Fibroblast of skin of right quadriceps (primary cell): ENCODE data around the gene GPI.
"Not testable (repeated sequence)": the region's sequence is repeated elsewhere in the genome, so short reads cannot be mapped to it uniquely, and the experiment has no call there.

ENCODE experiments used
- DNase-seq: peaks from one replicate; pipeline ENCODE4 v3.0.0-alpha.2; 2013

The GPI gene

GRCh38 chr19:34364830-34365462, at the start of gene GPI:
Gene GPI, plus strand, starts transcription at chr19:34365196. Its CDS starts 71 bp downstream, at chr19:34365267.
- DNase-seq, result peak; percentile 26

- DNase-seq, result no peak
Observed at GRCh38 chr19:34316247-34316646, 48.7 kb upstream of the GPI start.

- DNase-seq, result no peak
Observed at GRCh38 chr19:34316741-34317301, 48.2 kb upstream of the GPI start.

DNA sequence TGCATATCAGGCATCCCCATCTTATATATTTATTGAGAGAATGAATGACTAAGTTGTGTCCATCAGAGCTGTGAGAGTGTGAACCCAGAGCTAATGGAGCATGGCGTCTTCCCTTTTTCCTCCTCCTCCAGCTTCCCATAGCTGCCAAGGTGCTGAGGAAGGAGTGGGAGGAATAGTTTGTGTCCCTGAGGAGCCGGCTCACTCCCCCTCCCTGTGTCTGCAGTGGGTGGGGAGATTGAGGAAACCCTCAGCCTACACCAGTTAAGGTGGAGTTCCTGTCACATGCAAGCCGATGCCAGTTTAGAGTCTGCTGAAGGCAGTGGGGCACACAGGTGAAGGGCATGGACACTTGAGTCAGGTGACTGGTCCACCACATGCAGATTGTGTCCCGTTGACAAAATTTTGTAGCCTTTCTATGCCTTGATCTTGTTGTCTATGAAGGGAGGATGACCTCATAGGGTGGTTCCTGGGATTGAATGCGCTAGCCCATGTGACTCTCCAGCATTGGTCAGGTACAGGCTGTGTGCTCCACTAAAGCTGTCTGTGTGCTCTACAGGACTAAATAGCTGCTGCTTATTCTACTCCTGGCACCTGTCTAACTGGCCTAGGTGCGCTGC, 47.6 kb upstream of the GPI start:
- DNase-seq, result no peak

GRCh38 chr19:34319230-34319585, 45.8 kb upstream of the GPI start:
- DNase-seq, result no peak

- DNase-seq, result no peak
Observed at GRCh38 chr19:34319785-34320184, 45.2 kb upstream of the GPI start.

GRCh38 chr19:34320277-34320676, 44.7 kb upstream of the GPI start:
- no peak for DNase-seq

- DNase-seq, result no peak
Observed at GRCh38 chr19:34321735-34322134, 43.3 kb upstream of the GPI start.

- DNase-seq, result no peak
Observed at GRCh38 chr19:34323433-34324204, 41.4 kb upstream of the GPI start.

GRCh38 chr19:34324320-34324719, 40.7 kb upstream of the GPI start:
- DNase-seq, result no peak

- DNase-seq, result no peak
Observed at GRCh38 chr19:34325181-34325580, 39.8 kb upstream of the GPI start.

GRCh38 chr19:34325981-34326787, 38.8 kb upstream of the GPI start:
- no peak for DNase-seq

GRCh38 chr19:34327851-34328250, 37.1 kb upstream of the GPI start:
- no peak for DNase-seq

DNA sequence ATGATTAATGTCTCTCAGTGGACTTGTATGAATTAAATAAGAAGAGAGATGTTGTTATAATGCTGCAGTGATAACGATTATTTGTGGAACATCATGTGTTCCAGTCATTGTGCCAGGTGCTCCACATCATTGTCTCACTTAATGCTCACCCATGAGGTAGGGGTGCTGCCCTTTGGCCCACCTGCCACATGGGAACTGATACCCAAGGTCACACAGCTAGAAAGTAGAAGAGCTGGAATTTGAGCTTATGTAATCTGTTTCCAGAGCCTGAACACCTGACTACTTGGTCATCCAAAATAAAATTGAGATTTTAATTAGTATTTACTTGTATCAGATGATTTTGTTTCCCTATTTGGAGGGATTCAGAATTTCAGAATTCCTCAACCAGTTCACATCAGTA, 36.0 kb upstream of the GPI start:
- no peak for DNase-seq

GRCh38 chr19:34330116-34330515, 34.9 kb upstream of the GPI start:
- no peak for DNase-seq

DNA sequence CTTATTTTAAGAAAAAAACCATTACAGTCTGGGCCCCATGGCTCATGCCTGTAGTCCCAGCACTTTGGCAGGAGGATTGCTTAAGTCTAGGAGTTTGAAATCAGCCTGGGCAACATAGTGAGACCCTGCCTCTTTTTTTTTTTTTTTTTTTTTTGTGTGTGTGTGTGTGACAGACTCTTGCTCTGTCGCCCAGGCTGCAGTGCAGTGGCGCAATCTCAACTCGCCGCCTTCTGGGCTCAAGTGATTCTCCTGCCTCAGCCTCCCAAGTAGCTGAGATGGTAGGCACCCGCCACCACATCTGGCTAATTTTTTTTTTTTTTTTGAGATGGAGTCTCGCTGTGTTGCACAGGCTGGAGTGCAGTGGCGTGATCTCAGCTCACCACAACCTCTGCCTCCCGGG, 34.4 kb upstream of the GPI start:
- DNase-seq, result not testable (repeated sequence)

DNA sequence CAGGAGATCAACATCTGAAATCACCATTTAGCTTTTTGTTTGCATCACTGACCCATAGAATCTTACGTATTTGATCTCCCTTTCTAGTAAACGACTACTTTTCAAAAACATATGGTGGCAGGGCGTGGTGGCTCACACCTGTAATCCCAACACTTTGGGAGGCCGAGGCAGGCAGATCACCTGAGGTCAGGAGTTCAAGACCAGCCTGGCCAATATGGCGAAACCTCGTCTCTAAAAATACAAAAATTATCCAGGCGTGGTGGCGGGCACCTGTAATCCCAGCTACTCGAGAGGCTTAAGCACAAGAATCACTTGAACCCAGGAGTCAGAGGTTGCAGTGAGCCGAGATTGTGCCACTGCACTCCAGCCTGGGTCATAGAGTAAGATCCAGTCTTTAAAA, 33.4 kb upstream of the GPI start:
- not testable (repeated sequence) for DNase-seq

DNA sequence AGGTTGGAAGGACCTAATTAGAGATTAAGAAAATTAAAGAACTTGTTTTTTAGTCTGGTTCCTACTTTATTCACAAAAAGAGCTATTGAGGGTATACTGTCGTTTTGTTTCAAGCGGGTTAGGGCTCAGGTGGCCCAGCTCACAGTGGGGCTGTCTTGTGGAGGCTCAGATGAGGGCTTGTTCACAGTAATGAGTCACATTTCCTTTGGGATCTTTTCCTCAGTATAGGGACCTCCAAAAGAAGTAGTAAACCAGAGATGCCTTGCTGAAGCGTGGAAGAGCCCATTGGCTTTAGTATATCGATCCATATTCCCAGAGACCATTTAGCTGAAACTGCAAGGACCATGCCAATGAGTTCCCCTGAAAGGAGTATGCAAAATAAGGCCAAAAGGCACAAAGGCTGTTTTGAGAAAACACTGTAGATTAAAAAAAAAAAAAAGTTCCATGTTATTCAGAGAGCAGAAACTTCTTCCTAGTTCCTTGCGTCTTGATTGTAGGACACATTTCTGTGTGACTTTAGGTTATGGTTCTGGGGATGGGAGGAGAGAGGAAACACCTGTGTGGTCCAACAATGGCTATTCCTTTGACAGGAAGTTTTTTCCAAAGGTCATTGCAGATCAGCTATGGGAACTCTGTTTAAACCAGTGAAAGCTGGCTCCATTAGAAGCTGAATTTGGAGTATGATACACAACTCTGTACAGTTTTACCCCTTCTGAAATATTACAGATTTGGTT, 32.8 kb upstream of the GPI start:
- DNase-seq, result no peak

DNA sequence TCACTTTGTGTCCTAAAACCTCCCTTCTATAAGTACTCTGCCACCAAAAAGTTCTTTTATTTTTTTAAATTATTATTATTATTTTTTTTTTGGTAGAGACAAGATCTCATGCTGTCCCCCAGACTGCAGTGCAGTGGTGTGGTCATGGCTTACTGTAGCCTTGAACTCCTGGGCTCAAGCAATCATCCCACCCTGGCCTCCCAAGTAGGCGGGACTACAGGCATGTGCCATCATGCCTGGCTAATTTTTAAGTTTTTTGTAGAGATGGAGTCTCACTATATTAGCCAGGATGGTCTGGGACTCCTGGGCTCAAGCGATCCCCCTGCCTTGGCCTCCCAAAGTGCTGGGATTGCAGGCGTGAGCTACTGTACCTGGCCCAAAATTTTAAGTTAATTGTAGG, 29.1 kb upstream of the GPI start:
- DNase-seq, result no peak

DNA sequence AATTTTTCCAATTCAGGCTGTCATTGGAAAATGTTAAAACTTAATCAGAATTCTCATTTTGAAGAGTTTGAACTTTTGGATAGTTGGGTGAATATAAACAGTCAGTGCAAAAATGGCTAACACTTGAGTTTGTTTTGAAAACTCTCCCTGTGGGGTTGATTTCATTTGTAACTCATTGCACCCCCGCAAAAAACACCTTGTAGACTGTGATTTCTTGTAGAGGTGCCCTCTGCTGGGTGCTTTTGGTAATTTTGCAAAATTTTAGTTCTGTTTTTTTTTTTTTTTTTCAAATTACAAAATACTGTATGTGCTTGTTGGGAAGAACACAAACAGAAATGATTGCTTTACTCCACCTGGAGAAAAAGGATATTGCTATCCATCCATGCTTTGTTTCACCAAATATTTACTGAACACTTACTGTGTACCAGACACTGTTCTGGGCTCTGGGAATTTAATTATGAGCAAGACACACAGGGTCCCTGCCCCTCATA, 28.2 kb upstream of the GPI start:
- peak; percentile 28 for DNase-seq

DNA sequence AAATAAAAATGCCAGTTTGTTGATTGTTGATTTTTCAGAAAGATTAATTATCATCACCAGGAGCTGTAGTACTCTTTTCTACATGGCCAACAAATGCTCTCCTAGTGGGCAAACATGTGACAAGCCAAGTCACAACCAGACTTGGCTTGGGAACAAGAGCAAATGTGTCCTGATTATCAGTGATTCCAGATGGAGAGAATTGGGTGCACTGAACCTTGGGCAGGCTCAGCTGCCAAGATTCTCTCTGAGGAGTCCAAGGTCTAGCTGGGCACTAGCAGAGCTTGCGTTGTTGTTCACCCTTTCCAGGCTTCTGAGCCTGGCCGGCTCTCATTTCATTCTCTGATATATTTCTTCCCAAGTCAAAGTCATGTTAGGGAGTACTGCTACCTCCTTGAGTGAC, 27.3 kb upstream of the GPI start:
- DNase-seq, result no peak
